Suprapubic skin (tissue), 4 donors: ENCODE measurements around the gene APCDD1. TPM values are rescaled to one million over a fixed set of nuclear protein-coding genes. Genes with fewer than 3 reads are reported as not detected.
"Not testable (repeated sequence)": the region's sequence is repeated elsewhere in the genome, so short reads cannot be mapped to it uniquely, and the experiment has no call there.

ENCODE experiments used
- DNase-seq, 2 donors: peaks; one replicate each; pipeline ENCODE4 v3.0.0-alpha.2; 2019; ENCODE audit warnings: low spot score in 2 of 2
- H3K27ac ChIP-seq: fragments of 200-600 bp; sonication (generic); one replicate; pipeline ENCODE4 v1.5.1; 2019
- H3K27me3 ChIP-seq: fragments of 200-600 bp; sonication (generic); one replicate; pipeline ENCODE4 v1.5.1; 2019
- H3K36me3 ChIP-seq: fragments of 200-600 bp; sonication (generic); one replicate; pipeline ENCODE4 v1.5.1; 2019
- H3K4me1 ChIP-seq: fragments of 200-600 bp; sonication (generic); one replicate; pipeline ENCODE4 v1.5.1; 2019
- H3K4me3 ChIP-seq: fragments of 200-600 bp; sonication (generic); one replicate; pipeline ENCODE4 v1.5.1; 2019; ENCODE audit warnings: mild to moderate bottlenecking
- H3K9me3 ChIP-seq: fragments of 200-600 bp; sonication (generic); one replicate; pipeline ENCODE4 v1.5.1; 2019
- CTCF ChIP-seq, 2 donors: fragments of 200-600 bp in 1 of 2; fragments of 450-650 bp in 1 of 2; sonication (generic) in 1 of 2; IDR thresholded peaks; one replicate each; pipeline ENCODE4 v1.5.1; 2016 to 2019; ENCODE audit warnings: antibody characterized with exemption in 2 of 2, mild to moderate bottlenecking in 1 of 2, moderate library complexity in 1 of 2
- EP300 ChIP-seq: sonication (generic); formaldehyde crosslinking; IDR thresholded peaks from one replicate; pipeline ENCODE4 v1.6.1; 2017; ENCODE audit warnings: antibody characterized with exemption
- POLR2A ChIP-seq, 2 donors: fragments of 450-650 bp; IDR thresholded peaks; one replicate each; pipeline ENCODE4 v1.6.1; 2017; ENCODE audit warnings: antibody characterized with exemption in 2 of 2, mild to moderate bottlenecking in 2 of 2, moderate library complexity in 2 of 2
- POLR2AphosphoS5 ChIP-seq, 3 donors: sonication (generic); formaldehyde crosslinking; IDR thresholded peaks; one replicate each; pipeline ENCODE4 v1.6.1; 2017; ENCODE audit warnings: antibody characterized with exemption in 3 of 3
- WGBS: methylation state at CpG from one replicate; pipeline ENCODE4 v1.1.5; 2018; 5-methylcytosine and 5-hydroxymethylcytosine counted together
- total RNA-seq, 4 donors: library from RNA; depleted of rRNA; stranded (reverse); fragments of >200 nt; gene quantifications; one replicate each; pipeline ENCODE4 v1.1.0, GENCODE V29; 2016

APCDD1 gene
- total RNA-seq, 4 donors from 2014 or later: 110 to 308 (median 140) TPM

- Histone ChIP-seq H3K36me3 (no peaks in the 10 kb centered on the region), H3K27me3 (no peaks in the 10 kb centered on the region), H3K4me1 (peaks cover 79% of the 10 kb centered on the region), H3K27ac (no peak overlapping the region), H3K9me3 (no peaks in the 10 kb centered on the region), H3K4me3 (no peak overlapping the region)
- no peak for DNase-seq
- no peak for TF ChIP-seq CTCF (IDR thresholded peaks at IDR 0.05)
- no peak for TF ChIP-seq EP300
- no peak for TF ChIP-seq POLR2AphosphoS5 (IDR thresholded peaks at IDR 0.05)
- TF ChIP-seq POLR2A (IDR thresholded peaks at IDR 0.05): no peak
- 49% methylated on average over 8 of the region's 8 CpGs for WGBS
Measured at GRCh38 chr18:10460414-10461018, 6.1 kb downstream of the APCDD1 start.

DNA sequence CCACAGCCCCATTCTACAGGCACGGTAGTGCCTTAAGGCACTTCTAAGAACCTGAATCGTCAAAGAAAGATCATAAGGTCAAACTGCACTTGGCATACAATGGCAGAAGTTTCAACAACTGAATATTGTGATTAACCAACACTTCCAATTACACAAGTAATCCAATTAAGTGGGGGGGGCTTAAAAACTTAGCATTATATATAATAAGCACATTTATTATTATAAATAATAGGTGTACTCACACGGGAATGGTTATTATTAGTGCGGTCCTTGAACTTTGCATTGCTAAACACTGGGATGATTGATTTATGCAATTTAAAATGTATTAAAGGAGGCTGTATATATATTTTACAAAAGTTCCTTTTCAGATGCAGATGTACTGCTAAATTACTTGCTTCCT lies 7.6 kb downstream of the APCDD1 start:
- Histone ChIP-seq H3K4me3 (no peak overlapping the region), H3K9me3 (no peaks in the 10 kb centered on the region), H3K36me3 (no peaks in the 10 kb centered on the region), H3K27ac (no peak overlapping the region), H3K4me1 (peaks cover 83% of the 10 kb centered on the region), H3K27me3 (no peaks in the 10 kb centered on the region)
- no peak for TF ChIP-seq POLR2A (IDR thresholded peaks at IDR 0.05)
- TF ChIP-seq EP300: no peak
- WGBS: 53% methylated on average over 4 of the region's 4 CpGs
- DNase-seq: no peak

DNA sequence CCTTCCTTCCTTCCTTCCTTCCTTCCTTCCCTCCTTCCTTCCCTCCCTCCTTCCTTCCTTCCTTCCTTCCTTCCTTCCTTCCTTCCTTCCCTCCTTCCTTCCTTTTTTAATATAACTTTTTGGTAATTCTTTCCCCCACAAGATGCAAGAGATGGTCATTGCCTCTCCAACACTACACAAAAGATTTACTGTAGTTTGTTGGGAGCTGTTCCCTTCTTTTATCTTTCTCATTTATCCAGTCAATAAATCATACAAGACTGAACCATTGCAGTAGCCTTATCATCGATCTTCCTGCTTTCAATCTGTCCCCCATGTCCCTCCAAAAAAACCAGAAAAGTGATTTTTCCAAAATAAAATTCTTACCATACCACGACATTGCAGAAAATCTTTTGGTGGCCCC lies 8.2 kb downstream of the APCDD1 start:
- no peaks in the 10 kb centered on the region for H3K36me3 ChIP-seq
- H3K9me3 ChIP-seq: no peaks in the 10 kb centered on the region
- 60% methylated on average over 2 of the region's 2 CpGs for WGBS
- no peak for DNase-seq
- H3K4me3 ChIP-seq: no peak overlapping the region
- H3K27ac ChIP-seq: no peak overlapping the region
- peaks cover 77% of the 10 kb centered on the region for H3K4me1 ChIP-seq
- no peaks in the 10 kb centered on the region for H3K27me3 ChIP-seq
- TF ChIP-seq POLR2AphosphoS5 (IDR thresholded peaks at IDR 0.05) (no peak), POLR2A (IDR thresholded peaks at IDR 0.05) (no peak), CTCF (IDR thresholded peaks at IDR 0.05) (no peak), EP300 (no peak)

GRCh38 chr18:10463096-10463495 lies 8.7 kb downstream of the APCDD1 start:
- 89% methylated on average over 4 of the region's 6 CpGs for WGBS
- Histone ChIP-seq H3K36me3 (no peaks in the 10 kb centered on the region), H3K4me3 (no peak overlapping the region), H3K27ac (no peak overlapping the region), H3K27me3 (no peaks in the 10 kb centered on the region), H3K4me1 (peaks cover 72% of the 10 kb centered on the region), H3K9me3 (no peaks in the 10 kb centered on the region)
- no peak for DNase-seq
- no peak for TF ChIP-seq EP300
- no peak for TF ChIP-seq POLR2A (IDR thresholded peaks at IDR 0.05)
- TF ChIP-seq POLR2AphosphoS5 (IDR thresholded peaks at IDR 0.05): no peak
- TF ChIP-seq CTCF (IDR thresholded peaks at IDR 0.05): no peak

GRCh38 chr18:10463741-10464140 lies 9.3 kb downstream of the APCDD1 start:
- Histone ChIP-seq H3K27ac (no peak overlapping the region), H3K4me3 (no peak overlapping the region)
- WGBS: 78% methylated on average over 4 of the region's 4 CpGs

DNA sequence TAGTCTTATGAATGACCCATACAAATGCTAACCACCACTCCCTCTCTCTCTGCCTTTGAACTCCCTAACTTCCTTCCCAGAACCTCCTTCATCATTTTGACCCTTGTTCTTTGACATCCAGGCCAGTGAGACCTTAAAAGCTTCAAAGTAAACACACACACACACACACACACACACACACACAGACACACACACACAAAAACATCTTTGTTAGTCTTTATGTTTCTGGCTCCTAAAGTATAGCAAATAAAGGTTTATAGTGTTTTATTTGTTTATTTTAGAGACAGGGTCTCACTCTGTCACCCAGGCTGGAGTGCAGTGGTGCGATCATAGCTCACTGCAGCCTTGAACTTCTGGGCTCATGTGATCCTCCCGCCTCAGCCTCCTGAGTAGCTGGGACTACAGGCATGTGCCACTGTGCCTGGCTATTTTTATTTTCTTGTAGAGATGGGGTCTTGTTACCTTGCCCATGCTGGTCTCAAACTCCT lies 9.8 kb downstream of the APCDD1 start:
- DNase-seq, H3K4me3 ChIP-seq, H3K36me3 ChIP-seq, H3K9me3 ChIP-seq, H3K27me3 ChIP-seq: not testable (repeated sequence)
- Histone ChIP-seq H3K4me1 (peaks cover 62% of the 10 kb centered on the region), H3K27ac (peak overlapping the region; percentile 40)
- 84% methylated on average over 2 of the region's 2 CpGs for WGBS

More at GRCh38 chr18:10463741-10464140, 9.3 kb downstream of the APCDD1 start:
- no peak for DNase-seq
- Histone ChIP-seq H3K9me3 (no peaks in the 10 kb centered on the region), H3K36me3 (peaks cover 6% of the 10 kb centered on the region), H3K27me3 (no peaks in the 10 kb centered on the region), H3K4me1 (peaks cover 67% of the 10 kb centered on the region)
- no peak for TF ChIP-seq POLR2AphosphoS5 (IDR thresholded peaks at IDR 0.05)
- no peak for TF ChIP-seq EP300
- no peak for TF ChIP-seq POLR2A (IDR thresholded peaks at IDR 0.05)
- TF ChIP-seq CTCF (IDR thresholded peaks at IDR 0.05): no peak
